OCI-LY1 (cell line): ENCODE measurements around the gene CNTNAP2.

Experiments
- CTCF ChIP-seq: fragments of 200-600 bp; sonication (generic), shearing (Covaris generic); IDR thresholded peaks from 2 replicates; pipeline ENCODE4 v1.5.1; 2017; ENCODE audit warnings: mild to moderate bottlenecking, antibody characterized with exemption, low read length, moderate library complexity, mixed read lengths
- EZH2 ChIP-seq: fragments of 200-600 bp; sonication (generic), shearing (Covaris generic); IDR thresholded peaks from 2 replicates; pipeline ENCODE4 v1.8.0; 2017; ENCODE audit warnings: borderline replicate concordance, mixed run types, mild to moderate bottlenecking, antibody characterized with exemption, low read length, moderate library complexity, mixed read lengths

GRCh38 chr7:147443942-147444341 is 1327.3 kb downstream of the CNTNAP2 start:
- TF ChIP-seq CTCF (no peak), EZH2 (no peak)
